ENCODE measurements around the gene TOGARAM2.

GRCh38 chr2:29070526-29070925 lies 89.4 kb downstream of the TOGARAM2 start:
- TF ChIP-seq CTCF (tag by site-specific recombination; IDR thresholded peaks at IDR 0.05) (no peak), ZNF274 (IDR thresholded peaks at IDR 0.05; ENCODE audit: low read length) (no peak), ZNF274 (tag by site-specific recombination; IDR thresholded peaks at IDR 0.05; ENCODE audit: borderline replicate concordance) (no peak), ZNF704 (tag by site-specific recombination; IDR thresholded peaks at IDR 0.05) (no peak), BCL6B (tag by site-specific recombination; IDR thresholded peaks at IDR 0.05) (no peak)
